NCI-H1105 treated with DMSO at 0.1 percent for 48 hours (cell line): ENCODE data around the gene KCNJ4.

Experiments
- DNase-seq: peaks from one replicate; lab custom pipeline; 2025; lab: John Stamatoyannopoulos, UW

KCNJ4 gene

GRCh38 chr22:38455076-38455529, at the start of gene KCNJ4:
Gene KCNJ4, minus strand, starts transcription at chr22:38455199. Its CDS starts 27,067 bp downstream, at chr22:38428132.
- no peak for DNase-seq

DNA sequence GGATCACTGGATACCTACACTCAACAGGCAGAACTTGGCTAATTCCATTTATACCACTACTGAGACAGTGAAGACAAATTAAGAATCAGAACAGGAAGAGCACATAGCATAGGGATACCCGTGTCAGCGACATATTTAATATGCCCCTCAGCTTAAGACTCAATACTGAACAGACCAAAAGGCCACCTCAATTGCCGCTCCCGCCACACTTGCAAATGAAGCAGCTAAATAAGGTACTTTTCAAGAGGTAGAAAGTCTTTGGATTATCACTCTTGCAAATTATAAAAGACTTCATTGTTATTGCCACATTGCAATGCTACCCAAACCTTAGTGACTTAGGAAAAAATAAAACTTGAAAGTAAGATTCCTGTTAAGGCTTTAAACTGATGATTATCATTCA, 48.0 kb upstream of the KCNJ4 start:
- DNase-seq: no peak

DNA sequence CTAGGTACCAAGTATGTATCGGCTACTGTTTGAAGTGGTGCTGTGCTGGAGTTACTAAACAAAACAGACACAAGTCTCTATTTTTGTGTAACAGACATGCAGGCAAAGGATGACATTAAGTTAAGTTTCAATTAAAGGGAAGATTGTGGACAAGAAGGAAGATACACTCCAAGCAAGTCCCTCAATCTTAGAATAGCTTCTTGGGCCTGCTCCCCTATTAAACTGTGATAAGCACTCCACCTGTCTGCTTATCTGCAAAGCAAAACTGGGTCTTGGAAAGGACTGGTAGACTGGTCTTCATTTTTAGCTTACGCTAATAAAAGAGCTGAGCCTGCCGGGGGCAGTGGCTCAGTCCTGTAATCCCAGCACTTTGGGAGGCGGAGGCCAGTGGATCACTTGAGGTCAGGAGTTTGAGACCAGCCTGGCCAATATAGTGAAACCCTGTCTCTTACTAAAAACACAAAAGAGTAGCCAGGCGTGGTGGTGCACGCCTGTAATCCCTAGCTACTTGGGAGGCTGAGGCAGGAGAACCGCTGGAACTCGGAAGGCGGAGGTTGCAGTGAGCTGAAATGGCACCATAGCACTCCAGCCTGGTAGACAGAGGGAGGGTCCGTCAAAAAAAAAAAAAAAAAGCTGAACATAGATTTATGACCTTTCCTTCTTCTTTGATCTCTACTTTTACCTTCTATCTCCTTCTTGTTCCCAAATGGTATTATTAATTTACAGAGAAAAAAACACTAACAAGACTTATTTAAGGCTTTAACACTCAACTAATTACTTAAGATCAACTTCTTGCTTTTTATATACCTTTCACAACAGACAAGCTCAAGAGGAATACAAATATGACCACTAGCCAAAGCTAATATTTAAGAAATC, 47.0 kb upstream of the KCNJ4 start:
- DNase-seq: no peak

DNA sequence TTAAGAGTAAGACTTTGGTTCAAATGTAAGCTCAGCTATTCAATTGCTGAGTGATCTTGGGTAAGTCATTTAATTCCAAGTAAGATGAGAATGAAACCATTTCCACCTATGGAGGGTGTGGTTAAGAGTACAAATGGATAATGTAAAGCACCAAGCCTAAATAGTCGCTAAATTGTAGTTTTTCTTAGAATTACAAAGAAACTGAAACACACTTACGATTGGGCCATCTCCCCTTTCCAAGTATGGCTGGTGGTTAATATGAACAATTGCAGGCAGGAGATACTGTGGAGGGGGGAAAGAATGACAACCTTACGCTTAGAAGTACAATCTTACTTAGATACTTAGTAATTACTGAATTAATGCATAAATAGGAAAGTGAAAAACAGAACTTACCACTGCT, 42.9 kb upstream of the KCNJ4 start:
- DNase-seq: no peak

DNA sequence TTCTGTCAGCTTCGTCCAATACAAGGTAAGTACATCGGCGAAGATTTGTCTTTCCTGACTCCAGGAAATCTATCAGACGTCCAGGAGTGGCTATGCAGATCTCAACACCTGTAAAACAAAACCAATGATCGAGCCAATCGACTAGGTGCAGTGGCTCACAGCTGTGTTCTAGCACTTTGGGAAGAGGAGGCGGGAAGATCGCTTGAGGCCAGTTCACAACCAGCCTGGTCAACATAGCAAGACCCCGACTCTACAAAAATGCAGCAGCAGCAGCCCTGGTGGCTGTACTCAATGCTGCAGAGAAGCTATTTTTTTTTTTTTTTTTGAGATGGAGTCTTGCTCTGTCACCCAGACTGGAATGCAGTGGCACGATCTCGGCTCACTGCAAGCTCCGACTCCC, 39.9 kb upstream of the KCNJ4 start:
- DNase-seq: no peak

GRCh38 chr22:38494498-38494897, 39.5 kb upstream of the KCNJ4 start:
- DNase-seq: no peak

DNA sequence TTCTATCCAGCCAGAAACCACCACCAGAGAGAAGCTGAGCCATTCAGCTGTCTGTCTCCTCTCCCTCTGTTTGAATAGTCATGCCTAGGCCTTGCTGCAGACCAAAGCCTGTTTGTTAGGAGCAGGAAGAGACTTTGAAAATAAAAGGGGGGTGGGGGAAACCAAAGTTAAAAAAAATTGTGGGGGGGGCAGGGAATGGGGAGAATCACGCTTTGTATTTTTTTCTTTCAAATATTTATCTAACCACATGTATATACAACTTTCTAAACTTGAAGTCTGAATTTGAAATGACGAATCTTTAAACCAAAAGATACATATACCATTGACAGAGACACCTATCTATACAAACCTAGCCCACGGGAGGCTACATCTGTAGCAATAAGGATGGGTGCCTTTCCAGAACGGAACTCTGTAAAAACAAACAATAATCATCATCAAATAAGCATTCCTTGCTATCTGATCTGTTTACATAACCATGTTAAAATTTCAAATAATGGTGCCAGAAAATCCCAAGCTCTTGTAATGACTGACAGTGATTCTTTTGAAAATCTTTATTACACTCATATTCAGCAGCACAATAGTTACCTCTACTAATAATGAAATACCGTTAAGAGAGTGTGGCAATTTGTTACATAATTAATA, 36.8 kb upstream of the KCNJ4 start:
- no peak for DNase-seq

DNA sequence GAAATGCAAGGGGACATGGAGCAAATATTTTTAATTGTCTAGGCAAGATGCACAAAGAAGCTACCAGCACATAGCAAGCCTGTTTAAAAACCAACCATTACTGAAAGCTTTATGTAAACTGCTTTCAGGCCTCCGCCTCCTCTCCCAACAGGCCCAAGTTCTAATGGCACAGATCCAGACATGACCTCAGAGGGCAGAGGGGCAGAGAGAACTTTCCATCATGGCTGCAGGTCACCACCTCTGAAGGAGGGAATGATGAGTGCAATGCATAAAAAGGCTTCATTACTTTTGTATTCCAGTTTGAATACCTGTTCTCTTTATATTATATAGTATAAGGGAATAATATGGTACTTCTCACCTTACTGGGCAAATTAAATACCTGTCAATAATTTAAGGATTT, 35.9 kb upstream of the KCNJ4 start:
- DNase-seq: no peak

DNA sequence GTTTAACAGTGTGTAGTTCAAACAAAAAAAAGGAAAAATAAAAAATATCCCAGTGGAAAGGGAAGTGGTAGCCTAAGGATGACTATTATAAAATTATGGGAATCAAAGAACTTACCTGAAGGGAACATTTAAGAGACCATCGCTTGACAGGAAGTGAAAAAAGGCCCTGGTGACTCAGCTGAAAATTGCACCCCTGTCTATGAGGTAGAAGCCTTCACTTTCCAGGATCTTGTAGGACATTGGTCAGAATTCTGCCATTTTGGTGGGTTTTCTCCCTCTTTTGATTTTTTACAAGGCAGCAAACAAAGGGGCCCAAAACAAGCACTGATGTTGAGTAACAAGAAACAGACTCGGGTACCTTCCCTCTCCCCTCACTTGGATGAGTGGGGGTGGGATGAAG, 35.5 kb upstream of the KCNJ4 start:
- DNase-seq: no peak

GRCh38 chr22:38489561-38490145, 34.7 kb upstream of the KCNJ4 start:
- DNase-seq: no peak

DNA sequence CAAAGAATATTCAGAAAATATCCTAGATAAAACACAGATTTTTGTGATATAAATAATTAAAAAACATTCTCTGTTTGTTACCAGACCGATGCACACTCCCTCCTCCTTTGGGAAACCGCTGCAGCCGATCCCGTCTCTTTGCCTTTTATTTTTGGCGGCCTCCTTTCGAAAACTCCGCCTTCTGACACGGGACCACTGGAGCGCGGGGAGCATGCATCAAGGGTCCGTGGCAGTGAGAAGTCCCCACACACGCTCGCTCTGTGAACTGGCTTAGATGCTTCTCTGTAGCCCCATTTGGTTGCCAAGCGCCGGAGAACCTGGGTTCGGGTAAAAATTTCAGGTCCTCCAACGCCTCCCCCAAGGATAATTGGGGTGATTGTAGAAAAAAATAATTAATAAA, 34.1 kb upstream of the KCNJ4 start:
- no peak for DNase-seq

DNA sequence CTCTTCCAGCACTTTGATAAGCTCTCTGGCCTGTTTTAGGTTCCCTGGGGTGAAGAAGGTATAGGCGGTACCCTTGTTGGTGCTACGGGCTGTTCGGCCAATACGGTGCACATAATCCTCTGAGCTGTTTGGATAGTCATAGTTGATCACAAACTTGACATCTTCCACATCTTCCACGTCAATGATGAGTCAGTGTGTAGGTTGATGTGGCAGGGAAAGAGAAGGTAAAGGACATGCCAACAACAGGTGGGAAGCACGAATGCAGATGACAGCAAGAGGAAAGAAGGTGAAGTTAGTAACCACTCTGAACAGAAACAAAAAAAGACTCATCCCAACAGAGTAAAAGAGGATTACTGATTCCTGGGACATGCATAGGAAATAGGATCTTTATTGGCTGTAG, 32.9 kb upstream of the KCNJ4 start:
- no peak for DNase-seq

DNA sequence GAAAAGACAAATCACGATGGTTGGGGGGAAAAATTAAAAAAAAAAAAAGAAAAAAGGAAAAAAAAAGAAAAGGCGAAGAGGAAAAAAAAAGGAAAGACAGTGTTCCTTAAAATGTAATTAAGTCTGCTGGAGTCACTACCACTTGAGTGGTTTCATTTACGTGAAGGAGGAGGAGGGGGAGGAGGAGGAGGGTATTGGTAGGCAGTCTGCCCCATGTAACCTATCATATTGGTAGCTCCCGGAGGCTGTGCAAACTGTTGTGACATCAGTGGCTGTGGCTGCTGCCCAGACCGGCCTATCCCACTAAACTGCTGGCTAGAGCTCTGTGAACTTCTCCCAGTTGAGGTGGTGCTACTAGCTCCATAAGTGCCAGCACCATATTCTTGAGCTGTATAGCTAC, 30.8 kb upstream of the KCNJ4 start:
- no peak for DNase-seq

- no peak for DNase-seq
Measured at GRCh38 chr22:38484244-38484643, 29.2 kb upstream of the KCNJ4 start.

- no peak for DNase-seq
Measured at GRCh38 chr22:38482662-38483308, 27.8 kb upstream of the KCNJ4 start.

DNA sequence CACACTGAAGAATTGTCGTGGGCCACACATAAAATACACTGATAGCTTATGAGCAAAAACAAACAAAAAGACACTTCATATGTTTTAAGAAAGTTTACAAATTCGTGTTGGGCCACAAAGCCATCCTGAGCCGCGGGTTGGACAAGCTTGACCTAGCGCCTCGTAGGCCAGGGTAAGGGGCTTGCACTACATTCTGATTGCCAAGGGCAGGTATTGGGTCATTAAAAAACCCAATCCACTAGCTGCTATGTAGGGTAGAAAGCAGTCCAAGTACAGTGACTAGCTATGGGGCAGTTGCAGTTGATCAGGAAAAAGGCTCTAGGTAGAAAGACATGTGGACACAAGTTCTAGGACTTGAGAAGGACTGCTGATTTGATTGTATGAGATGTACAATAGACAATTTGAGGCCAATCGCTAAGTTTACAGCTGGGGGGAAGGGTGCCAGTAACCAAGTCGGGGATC, 26.9 kb upstream of the KCNJ4 start:
- no peak for DNase-seq

- DNase-seq: no peak
Measured at GRCh38 chr22:38481162-38481870, 26.3 kb upstream of the KCNJ4 start.

GRCh38 chr22:38479096-38479837, 24.3 kb upstream of the KCNJ4 start:
- DNase-seq: no peak

GRCh38 chr22:38477585-38477984, 22.6 kb upstream of the KCNJ4 start:
- no peak for DNase-seq

GRCh38 chr22:38474003-38474607, 19.1 kb upstream of the KCNJ4 start:
- no peak for DNase-seq

DNA sequence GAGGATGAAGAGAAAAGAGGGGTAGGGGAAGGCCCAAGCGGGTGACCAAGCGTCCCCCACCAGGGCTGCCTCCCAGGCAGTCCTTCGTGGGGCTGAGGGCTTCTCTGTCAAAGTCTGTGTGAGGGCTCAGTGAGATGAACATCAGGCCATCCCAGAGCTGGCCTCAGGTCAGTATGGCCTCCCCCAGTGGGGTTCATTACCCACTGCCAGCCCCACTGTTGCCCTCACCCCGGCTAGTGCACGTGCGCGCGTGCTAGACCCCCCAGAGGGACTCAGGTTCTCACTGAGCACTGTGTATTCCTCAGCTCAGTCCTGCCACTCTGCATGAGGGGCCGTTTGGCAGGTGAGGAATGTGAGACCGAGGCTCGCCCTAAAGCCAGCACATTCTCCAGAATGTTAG, 16.2 kb upstream of the KCNJ4 start:
- DNase-seq: no peak
